PC-9 (cell line): ENCODE data around the gene LDHD.

Experiments
- CTCF ChIP-seq: fragments of 200-600 bp; sonication (generic); conservative IDR thresholded peaks from 2 replicates; pipeline ENCODE4 v1.6.1; 2017; ENCODE audit warnings: mixed run types, antibody characterized with exemption, mild to moderate bottlenecking, moderate library complexity
- EZH2 ChIP-seq: fragments of 200-600 bp; sonication (generic); IDR thresholded peaks from 2 replicates; pipeline ENCODE4 v1.8.0; 2017; ENCODE audit warnings: antibody characterized with exemption, low read depth

- no peak for TF ChIP-seq CTCF
- TF ChIP-seq EZH2 = no peak
These were observed 35.3 kb downstream of the LDHD start for GRCh38 chr16:75081179-75081859.
